Tibial nerve (tissue), 4 donors: ENCODE measurements around the gene SRBD1.

ENCODE experiments used
- EP300 ChIP-seq, 2 donors: sonication (generic); formaldehyde crosslinking; IDR thresholded peaks; one replicate each; pipeline ENCODE4 v1.6.1; 2017; ENCODE audit warnings: antibody characterized with exemption in 2 of 2, mild to moderate bottlenecking in 1 of 2
- POLR2A ChIP-seq, 2 donors: fragments of 450-650 bp; IDR thresholded peaks; one replicate each; pipeline ENCODE4 v1.6.1; 2017; ENCODE audit warnings: antibody characterized with exemption in 2 of 2, mild to moderate bottlenecking in 2 of 2, moderate library complexity in 2 of 2
- TF ChIP-seq, protein P1 (sequence below), 5 experiments: fragments of 200-600 bp in 3 of 5; fragments of 450-650 bp in 2 of 5; sonication (generic) in 3 of 5; IDR thresholded peaks; one replicate each; pipeline ENCODE4 v1.5.1; 2016 to 2019; ENCODE audit warnings: antibody characterized with exemption in 5 of 5, mild to moderate bottlenecking in 3 of 5, moderate library complexity in 2 of 5

GRCh38 chr2:45438872-45439665, 172.0 kb downstream of the SRBD1 start:
- TF ChIP-seq, protein P1, sequence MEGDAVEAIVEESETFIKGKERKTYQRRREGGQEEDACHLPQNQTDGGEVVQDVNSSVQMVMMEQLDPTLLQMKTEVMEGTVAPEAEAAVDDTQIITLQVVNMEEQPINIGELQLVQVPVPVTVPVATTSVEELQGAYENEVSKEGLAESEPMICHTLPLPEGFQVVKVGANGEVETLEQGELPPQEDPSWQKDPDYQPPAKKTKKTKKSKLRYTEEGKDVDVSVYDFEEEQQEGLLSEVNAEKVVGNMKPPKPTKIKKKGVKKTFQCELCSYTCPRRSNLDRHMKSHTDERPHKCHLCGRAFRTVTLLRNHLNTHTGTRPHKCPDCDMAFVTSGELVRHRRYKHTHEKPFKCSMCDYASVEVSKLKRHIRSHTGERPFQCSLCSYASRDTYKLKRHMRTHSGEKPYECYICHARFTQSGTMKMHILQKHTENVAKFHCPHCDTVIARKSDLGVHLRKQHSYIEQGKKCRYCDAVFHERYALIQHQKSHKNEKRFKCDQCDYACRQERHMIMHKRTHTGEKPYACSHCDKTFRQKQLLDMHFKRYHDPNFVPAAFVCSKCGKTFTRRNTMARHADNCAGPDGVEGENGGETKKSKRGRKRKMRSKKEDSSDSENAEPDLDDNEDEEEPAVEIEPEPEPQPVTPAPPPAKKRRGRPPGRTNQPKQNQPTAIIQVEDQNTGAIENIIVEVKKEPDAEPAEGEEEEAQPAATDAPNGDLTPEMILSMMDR (IDR thresholded peaks at IDR 0.05), result no peak
- TF ChIP-seq POLR2A (IDR thresholded peaks at IDR 0.05) (no peak), EP300 (IDR thresholded peaks at IDR 0.05) (no peak)
